OCI-LY1 (cell line): ENCODE data around the gene ATOSA.
A peak's percentile ranks its signal among the peaks of the same experiment; 100 is the strongest.

Experiments
- H2AFZ ChIP-seq: fragments of 200-600 bp; sonication (generic), shearing (Covaris generic); 2 replicates; pipeline ENCODE4 v1.6.0; 2014; ENCODE audit warnings: antibody characterized with exemption, mild to moderate bottlenecking, low read length
- H3F3A ChIP-seq: fragments of 200-600 bp; sonication (generic), shearing (Covaris generic); 2 replicates; pipeline ENCODE4 v1.6.0; 2014; ENCODE audit warnings: mild to moderate bottlenecking, antibody characterized with exemption, low read length, moderate library complexity; ENCODE audit not compliant: insufficient read depth
- H3K27ac ChIP-seq: fragments of 200-600 bp; sonication (generic); 2 replicates; pipeline ENCODE4 v1.5.1; 2014; ENCODE audit warnings: low read length, mixed run types, mild to moderate bottlenecking, low read depth; ENCODE audit not compliant: poor library complexity, severe bottlenecking
- H3K27me3 ChIP-seq: fragments of 200-600 bp; sonication (generic); 2 replicates; pipeline ENCODE4 v1.6.0; 2014; ENCODE audit warnings: antibody characterized with exemption, mild to moderate bottlenecking, low read length, moderate library complexity; ENCODE audit not compliant: insufficient read depth
- H3K36me3 ChIP-seq: fragments of 200-600 bp; sonication (generic); 2 replicates; pipeline ENCODE4 v1.6.1; 2014; ENCODE audit warnings: mild to moderate bottlenecking, antibody characterized with exemption, low read length, moderate library complexity, mixed read lengths; ENCODE audit not compliant: insufficient read depth
- H3K4me1 ChIP-seq: fragments of 200-600 bp; sonication (generic); 2 replicates; pipeline ENCODE4 v1.5.1; 2014; ENCODE audit warnings: mild to moderate bottlenecking, low read length, moderate library complexity; ENCODE audit not compliant: insufficient read depth, severe bottlenecking
- H3K4me2 ChIP-seq: fragments of 200-600 bp; sonication (generic), shearing (Covaris generic); 2 replicates; pipeline ENCODE4 v1.6.1; 2014; ENCODE audit warnings: low read length
- H3K4me3 ChIP-seq: fragments of 200-600 bp; sonication (generic); 2 replicates; pipeline ENCODE4 v1.5.1; 2014; ENCODE audit warnings: low read length, low read depth, mild to moderate bottlenecking, mixed read lengths; ENCODE audit not compliant: poor library complexity, severe bottlenecking
- H3K79me2 ChIP-seq: fragments of 200-600 bp; shearing (Covaris generic); 2 replicates; pipeline ENCODE4 v1.6.1; 2016; ENCODE audit warnings: mixed run types, low read length, mixed read lengths; ENCODE audit not compliant: insufficient read depth
- H3K9ac ChIP-seq: fragments of 200-600 bp; sonication (generic), shearing (Covaris generic); 2 replicates; pipeline ENCODE4 v1.6.1; 2014; ENCODE audit warnings: mild to moderate bottlenecking, low read length, mixed read lengths
- H3K9me2 ChIP-seq: fragments of 200-600 bp; sonication (generic), shearing (Covaris generic); 2 replicates; pipeline ENCODE4 v1.6.1; 2014; ENCODE audit warnings: low read depth, mild to moderate bottlenecking, low read length, mixed read lengths
- H3K9me3 ChIP-seq: fragments of 200-600 bp; shearing (Covaris generic); 2 replicates; pipeline ENCODE4 v1.6.1; 2014; ENCODE audit warnings: low read length, mixed read lengths
- H4K20me1 ChIP-seq: fragments of 200-600 bp; sonication (generic), shearing (Covaris generic); 2 replicates; pipeline ENCODE4 v1.6.0; 2016; ENCODE audit warnings: mild to moderate bottlenecking, low read length; ENCODE audit not compliant: insufficient read depth
- EZH2 ChIP-seq: fragments of 200-600 bp; sonication (generic), shearing (Covaris generic); IDR thresholded peaks from 2 replicates; pipeline ENCODE4 v1.8.0; 2017; ENCODE audit warnings: borderline replicate concordance, mixed run types, mild to moderate bottlenecking, antibody characterized with exemption, low read length, moderate library complexity, mixed read lengths
- TF ChIP-seq, protein P1 (sequence below): fragments of 200-600 bp; sonication (generic), shearing (Covaris generic); IDR thresholded peaks from 2 replicates; pipeline ENCODE4 v1.5.1; 2017; ENCODE audit warnings: mild to moderate bottlenecking, antibody characterized with exemption, low read length, moderate library complexity, mixed read lengths

Gene ATOSA

GRCh38 chr15:52682781-52683180 lies 3.6 kb upstream of the ATOSA start:
- H3K9me3 ChIP-seq = no peaks in the 10 kb centered on the region
- peaks cover 2% of the 10 kb centered on the region for H3K79me2 ChIP-seq
- no peaks in the 10 kb centered on the region for H4K20me1 ChIP-seq
- H3K9me2 ChIP-seq = no peaks in the 10 kb centered on the region
- peak overlapping the region; percentile 78 for H3K9ac ChIP-seq
- no peaks in the 10 kb centered on the region for H3K27me3 ChIP-seq
- peaks cover 74% of the 10 kb centered on the region for H3K4me1 ChIP-seq
- peaks cover 10% of the 10 kb centered on the region; the same call in 1 of the 2 replicates for H3K36me3 ChIP-seq
- no peak overlapping the region for H2AFZ ChIP-seq
- peak overlapping the region; percentile 99 for H3K27ac ChIP-seq
- no peak for TF ChIP-seq EZH2
- TF ChIP-seq, protein P1, sequence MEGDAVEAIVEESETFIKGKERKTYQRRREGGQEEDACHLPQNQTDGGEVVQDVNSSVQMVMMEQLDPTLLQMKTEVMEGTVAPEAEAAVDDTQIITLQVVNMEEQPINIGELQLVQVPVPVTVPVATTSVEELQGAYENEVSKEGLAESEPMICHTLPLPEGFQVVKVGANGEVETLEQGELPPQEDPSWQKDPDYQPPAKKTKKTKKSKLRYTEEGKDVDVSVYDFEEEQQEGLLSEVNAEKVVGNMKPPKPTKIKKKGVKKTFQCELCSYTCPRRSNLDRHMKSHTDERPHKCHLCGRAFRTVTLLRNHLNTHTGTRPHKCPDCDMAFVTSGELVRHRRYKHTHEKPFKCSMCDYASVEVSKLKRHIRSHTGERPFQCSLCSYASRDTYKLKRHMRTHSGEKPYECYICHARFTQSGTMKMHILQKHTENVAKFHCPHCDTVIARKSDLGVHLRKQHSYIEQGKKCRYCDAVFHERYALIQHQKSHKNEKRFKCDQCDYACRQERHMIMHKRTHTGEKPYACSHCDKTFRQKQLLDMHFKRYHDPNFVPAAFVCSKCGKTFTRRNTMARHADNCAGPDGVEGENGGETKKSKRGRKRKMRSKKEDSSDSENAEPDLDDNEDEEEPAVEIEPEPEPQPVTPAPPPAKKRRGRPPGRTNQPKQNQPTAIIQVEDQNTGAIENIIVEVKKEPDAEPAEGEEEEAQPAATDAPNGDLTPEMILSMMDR = no peak
- peak overlapping the region; percentile 88 for H3K4me3 ChIP-seq
- no peaks in the 10 kb centered on the region for H3F3A ChIP-seq
- H3K4me2 ChIP-seq = peak overlapping the region; percentile 75

- Histone ChIP-seq H3K4me2 (peak overlapping the region; percentile 75), H3K9me2 (no peaks in the 10 kb centered on the region), H2AFZ (no peak overlapping the region), H3K4me1 (peaks cover 80% of the 10 kb centered on the region), H3K4me3 (peak overlapping the region; percentile 88), H3K9ac (peak overlapping the region; percentile 78; the same call in 1 of the 2 replicates), H3K27me3 (no peaks in the 10 kb centered on the region), H3K9me3 (no peaks in the 10 kb centered on the region), H3F3A (no peaks in the 10 kb centered on the region), H3K79me2 (peaks cover 8% of the 10 kb centered on the region), H3K36me3 (peaks cover 12% of the 10 kb centered on the region; the same call in 1 of the 2 replicates), H4K20me1 (no peaks in the 10 kb centered on the region), H3K27ac (peak overlapping the region; percentile 99)
- TF ChIP-seq EZH2 = no peak
- TF ChIP-seq, protein P1 = no peak
These were observed 3.0 kb upstream of the ATOSA start for GRCh38 chr15:52682200-52682599.

- no peaks in the 10 kb centered on the region for H4K20me1 ChIP-seq
- peak overlapping the region; percentile 75 for H3K4me2 ChIP-seq
- H3K79me2 ChIP-seq = peaks cover 15% of the 10 kb centered on the region
- H3K36me3 ChIP-seq = peaks cover 20% of the 10 kb centered on the region; the same call in 1 of the 2 replicates
- H3K9me2 ChIP-seq = no peaks in the 10 kb centered on the region
- peaks cover 81% of the 10 kb centered on the region for H3K4me1 ChIP-seq
- no peaks in the 10 kb centered on the region for H3K9me3 ChIP-seq
- H3K27ac ChIP-seq = peak overlapping the region; percentile 99
- no peaks in the 10 kb centered on the region for H3K27me3 ChIP-seq
- no peaks in the 10 kb centered on the region for H3F3A ChIP-seq
- H2AFZ ChIP-seq = no peak overlapping the region
- peak overlapping the region; percentile 88 for H3K4me3 ChIP-seq
- no peak for TF ChIP-seq EZH2
- TF ChIP-seq, protein P1 = no peak
- peak overlapping the region; percentile 78 for H3K9ac ChIP-seq
These were observed 2.3 kb upstream of the ATOSA start for GRCh38 chr15:52681441-52681840.
